OCI-LY7 (cell line): Measurements from ENCODE around the gene BHLHA9. TPM values are rescaled to one million over a fixed set of nuclear protein-coding genes. Genes with fewer than 3 reads are reported as not detected.

ENCODE experiments used
- BruUV-seq: library from RNA; stranded (reverse); fragments of 400-500 nt; replicated peaks from 2 replicates; lab custom pipeline; 2021; lab: Mats Ljungman, UMichigan
- CTCF ChIA-PET: fragments of 300-600 bp; sonication (Branson Sonifier 250); formaldehyde crosslinking; loops from one replicate; lab custom pipeline; 2022; ENCODE audit warnings: antibody characterized with exemption; ENCODE audit not compliant: unreplicated experiment; lab: Charles Lee
- POLR2A ChIA-PET: fragments of 300-600 bp; sonication (Branson Sonifier 250); formaldehyde crosslinking; loops from one replicate; lab custom pipeline; 2022; ENCODE audit warnings: antibody characterized with exemption; lab: Charles Lee
- DNase-seq: peaks from one replicate; pipeline ENCODE4 v3.0.0-alpha.2; 2015; ENCODE audit warnings: low spot score
- H2AFZ ChIP-seq: fragments of 200-600 bp; sonication (generic), shearing (Covaris generic); 2 replicates; pipeline ENCODE4 v1.6.1; 2014; ENCODE audit warnings: mild to moderate bottlenecking, antibody characterized with exemption, low read length, moderate library complexity
- H3K27ac ChIP-seq: fragments of 200-600 bp; sonication (generic); 2 replicates; pipeline ENCODE4 v1.5.1; 2014; ENCODE audit warnings: mixed run types, low read depth, mild to moderate bottlenecking, moderate library complexity, low read length, inconsistent platforms; ENCODE audit not compliant: poor library complexity, severe bottlenecking
- H3K36me3 ChIP-seq: fragments of 200-600 bp; sonication (generic); 2 replicates; pipeline ENCODE4 v1.6.1; 2014; ENCODE audit warnings: mild to moderate bottlenecking, antibody characterized with exemption, low read length, moderate library complexity, mixed read lengths; ENCODE audit not compliant: insufficient read depth
- H3K4me1 ChIP-seq: fragments of 200-600 bp; sonication (generic); 2 replicates; pipeline ENCODE4 v1.5.1; 2014; ENCODE audit warnings: mild to moderate bottlenecking, low read length; ENCODE audit not compliant: insufficient read depth, poor library complexity, severe bottlenecking
- H3K4me2 ChIP-seq: fragments of 200-600 bp; sonication (generic); 2 replicates; pipeline ENCODE4 v1.6.1; 2014; ENCODE audit warnings: mild to moderate bottlenecking, low read length
- H3K4me3 ChIP-seq: fragments of 200-600 bp; sonication (generic); 2 replicates; pipeline ENCODE4 v1.5.1; 2014; ENCODE audit warnings: mild to moderate bottlenecking, low read depth, low read length; ENCODE audit not compliant: poor library complexity, severe bottlenecking
- H3K79me2 ChIP-seq: fragments of 200-600 bp; sonication (generic); 2 replicates; pipeline ENCODE4 v1.6.1; 2016; ENCODE audit warnings: low read depth, mild to moderate bottlenecking, low read length, moderate library complexity, mixed read lengths; ENCODE audit not compliant: insufficient read depth
- H3K9me2 ChIP-seq: fragments of 200-600 bp; sonication (generic); 2 replicates; pipeline ENCODE4 v1.6.1; 2016; ENCODE audit warnings: mild to moderate bottlenecking, low read length, mixed read lengths; ENCODE audit not compliant: insufficient read depth
- H3K9me3 ChIP-seq: fragments of 200-600 bp; sonication (generic); 2 replicates; pipeline ENCODE4 v1.6.1; 2014; ENCODE audit warnings: mild to moderate bottlenecking, mixed run types, low read length, mixed read lengths
- H4K20me1 ChIP-seq: fragments of 200-600 bp; sonication (generic); 2 replicates; pipeline ENCODE4 v1.6.1; 2014; ENCODE audit warnings: mild to moderate bottlenecking, antibody characterized with exemption, low read length, moderate library complexity, mixed read lengths; ENCODE audit not compliant: insufficient read depth
- EZH2phosphoT487 ChIP-seq: fragments of 200-600 bp; sonication (generic); IDR thresholded peaks from 2 replicates; pipeline ENCODE4 v1.6.1; 2018; ENCODE audit warnings: low read depth, borderline replicate concordance, mild to moderate bottlenecking, mixed run types, antibody characterized with exemption, low read length, moderate library complexity, mixed read lengths
- intact Hi-C: fragments of 100-400 bp; cut with micrococcal nuclease; formaldehyde crosslinking; loops from one replicate; pipeline ENCODE4 v1.10.0; 2022; ENCODE audit not compliant: unreplicated experiment
- total RNA-seq, 2 experiments: library from RNA; depleted of rRNA in 1 of 2; stranded (reverse); fragments of >200 nt in 1 of 2; shearing (Covaris generic) in 1 of 2; gene quantifications; 2 replicates each; pipeline ENCODE4 v1.2.3, GENCODE V29; 2014 to 2022
- TF ChIP-seq, protein P1 (sequence below): fragments of 200-600 bp; sonication (generic); conservative IDR thresholded peaks from 2 replicates; pipeline ENCODE4 v1.5.1; 2014; ENCODE audit warnings: mild to moderate bottlenecking, antibody characterized with exemption, low read length, moderate library complexity, mixed read lengths

Gene BHLHA9
- total RNA-seq, 2 experiments from 2014 or later: not detected

DNA sequence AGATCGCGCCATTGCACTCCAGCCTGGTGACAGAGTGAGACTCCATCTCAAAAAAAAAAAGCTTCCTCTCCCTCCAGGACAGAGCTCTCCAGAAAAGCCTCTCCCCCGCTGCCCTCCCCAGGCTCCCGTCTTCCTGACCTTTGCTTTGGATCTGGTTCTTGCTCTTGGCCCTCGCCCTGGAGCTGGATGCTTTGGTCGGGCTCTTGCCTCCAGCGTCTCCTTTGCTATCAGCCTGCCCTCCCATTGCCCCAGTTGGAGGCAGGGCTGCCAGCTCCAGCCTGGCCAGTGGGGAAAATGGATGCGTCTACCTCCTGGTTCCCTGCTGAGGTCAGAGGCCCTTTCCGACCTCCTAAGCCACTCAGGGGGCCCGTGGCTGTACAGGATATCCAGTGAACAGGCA lies 45.2 kb downstream of the BHLHA9 start:
- Histone ChIP-seq H3K4me1 (no peaks in the 10 kb centered on the region), H3K79me2 (no peaks in the 10 kb centered on the region), H4K20me1 (no peaks in the 10 kb centered on the region), H3K27ac (no peak overlapping the region), H3K4me2 (no peak overlapping the region), H3K9me3 (no peaks in the 10 kb centered on the region), H3K9me2 (no peaks in the 10 kb centered on the region), H3K4me3 (no peak overlapping the region), H3K36me3 (no peaks in the 10 kb centered on the region), H2AFZ (no peak overlapping the region)
- no peak for DNase-seq
- no TSS peak for BruUV-seq
- ChIA-PET CTCF (no interaction called here), POLR2A (no interaction called here)
- no peak for TF ChIP-seq EZH2phosphoT487
- TF ChIP-seq, protein P1, sequence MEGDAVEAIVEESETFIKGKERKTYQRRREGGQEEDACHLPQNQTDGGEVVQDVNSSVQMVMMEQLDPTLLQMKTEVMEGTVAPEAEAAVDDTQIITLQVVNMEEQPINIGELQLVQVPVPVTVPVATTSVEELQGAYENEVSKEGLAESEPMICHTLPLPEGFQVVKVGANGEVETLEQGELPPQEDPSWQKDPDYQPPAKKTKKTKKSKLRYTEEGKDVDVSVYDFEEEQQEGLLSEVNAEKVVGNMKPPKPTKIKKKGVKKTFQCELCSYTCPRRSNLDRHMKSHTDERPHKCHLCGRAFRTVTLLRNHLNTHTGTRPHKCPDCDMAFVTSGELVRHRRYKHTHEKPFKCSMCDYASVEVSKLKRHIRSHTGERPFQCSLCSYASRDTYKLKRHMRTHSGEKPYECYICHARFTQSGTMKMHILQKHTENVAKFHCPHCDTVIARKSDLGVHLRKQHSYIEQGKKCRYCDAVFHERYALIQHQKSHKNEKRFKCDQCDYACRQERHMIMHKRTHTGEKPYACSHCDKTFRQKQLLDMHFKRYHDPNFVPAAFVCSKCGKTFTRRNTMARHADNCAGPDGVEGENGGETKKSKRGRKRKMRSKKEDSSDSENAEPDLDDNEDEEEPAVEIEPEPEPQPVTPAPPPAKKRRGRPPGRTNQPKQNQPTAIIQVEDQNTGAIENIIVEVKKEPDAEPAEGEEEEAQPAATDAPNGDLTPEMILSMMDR: no peak
- intact Hi-C loops: no loop called here

DNA sequence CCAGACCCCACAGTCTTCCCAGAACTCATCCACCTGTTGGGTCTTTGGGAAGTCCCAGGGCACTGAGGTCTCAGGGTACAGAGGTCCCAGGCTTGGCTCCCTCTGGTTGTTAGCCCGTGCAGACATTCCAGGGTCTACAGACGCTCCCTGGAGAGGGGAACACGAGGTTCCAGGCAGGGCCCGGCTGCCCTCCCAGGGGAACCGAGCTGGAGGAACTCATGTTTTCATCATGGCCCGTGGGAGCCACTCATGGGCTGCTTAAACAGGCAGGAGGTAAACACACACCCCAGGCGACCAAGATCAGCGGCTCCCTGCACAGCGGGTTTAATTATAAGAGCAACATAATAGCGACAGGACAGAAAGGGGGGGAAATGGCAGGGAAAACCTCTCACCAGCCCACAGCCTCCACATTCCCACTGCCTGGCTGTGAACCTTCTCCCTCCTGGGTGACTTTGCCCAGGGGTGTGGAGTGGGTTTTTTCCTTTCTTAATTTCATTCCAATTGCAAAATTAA lies 45.7 kb downstream of the BHLHA9 start:
- intact Hi-C loops: no loop called here
- Histone ChIP-seq H3K79me2 (no peaks in the 10 kb centered on the region), H3K27ac (no peak overlapping the region), H3K4me1 (no peaks in the 10 kb centered on the region), H3K9me2 (no peaks in the 10 kb centered on the region), H3K4me3 (no peak overlapping the region), H3K9me3 (no peaks in the 10 kb centered on the region), H3K36me3 (no peaks in the 10 kb centered on the region), H2AFZ (no peak overlapping the region), H3K4me2 (no peak overlapping the region), H4K20me1 (no peaks in the 10 kb centered on the region)
- TF ChIP-seq, protein P1: no peak
- TF ChIP-seq EZH2phosphoT487: no peak
- DNase-seq: no peak
- POLR2A ChIA-PET: interaction anchor here (0.5 kb wide), 1 partner anchor 9 kb away, joined by 3 read pairs; no protein-coding TSS in a partner anchor
- BruUV-seq: no TSS peak
- CTCF ChIA-PET: no interaction called here

Other genes starting within 250 kb of the BHLHA9 start
- 153 and 164 TPM in 2 replicates for gene ABR, start 90.5 kb upstream of the BHLHA9 start, total RNA-seq (2014; rRNA removed; shearing (Covaris generic))
- gene ABR, start 90.5 kb upstream of the BHLHA9 start, total RNA-seq (2022): 181 and 199 TPM in 2 replicates
- gene TRARG1, start 9.2 kb downstream of the BHLHA9 start, total RNA-seq (2014; rRNA removed; shearing (Covaris generic)): not detected in 2 replicates
- gene TRARG1, start 9.2 kb downstream of the BHLHA9 start, total RNA-seq (2022): not detected in 2 replicates
- 267 and 467 TPM in 2 replicates for gene YWHAE, start 129.8 kb downstream of the BHLHA9 start, total RNA-seq (2014; rRNA removed; shearing (Covaris generic))
- 646 and 654 TPM in 2 replicates for gene YWHAE, start 129.8 kb downstream of the BHLHA9 start, total RNA-seq (2022)
- 30.5 and 32.0 TPM in 2 replicates for gene CRK, start 185.8 kb downstream of the BHLHA9 start, total RNA-seq (2014; rRNA removed; shearing (Covaris generic))
- gene CRK, start 185.8 kb downstream of the BHLHA9 start, total RNA-seq (2022): 30.4 TPM in 2 replicates
- 16.1 and 17.2 TPM in 2 replicates for gene MYO1C, start 222.2 kb downstream of the BHLHA9 start, total RNA-seq (2014; rRNA removed; shearing (Covaris generic))
- 70.5 and 74.4 TPM in 2 replicates for gene MYO1C, start 222.2 kb downstream of the BHLHA9 start, total RNA-seq (2022)
- 23.4 and 28.8 TPM in 2 replicates for gene INPP5K, start 246.2 kb downstream of the BHLHA9 start, total RNA-seq (2014; rRNA removed; shearing (Covaris generic))
- 40.7 and 47.0 TPM in 2 replicates for gene INPP5K, start 246.2 kb downstream of the BHLHA9 start, total RNA-seq (2022)